VCaP (cell line): ENCODE results near the gene NYNRIN.
A peak's percentile ranks its signal among the peaks of the same experiment; 100 is the strongest.

ENCODE experiments used
- H3K27ac ChIP-seq: fragments of 450-650 bp; 2 replicates; pipeline ENCODE4 v1.5.1; 2017
- TF ChIP-seq, protein P1 (sequence below): fragments of 450-650 bp; conservative IDR thresholded peaks from 2 replicates; pipeline ENCODE4 v1.5.1; 2017; ENCODE audit warnings: mild to moderate bottlenecking, moderate library complexity

Gene NYNRIN

DNA sequence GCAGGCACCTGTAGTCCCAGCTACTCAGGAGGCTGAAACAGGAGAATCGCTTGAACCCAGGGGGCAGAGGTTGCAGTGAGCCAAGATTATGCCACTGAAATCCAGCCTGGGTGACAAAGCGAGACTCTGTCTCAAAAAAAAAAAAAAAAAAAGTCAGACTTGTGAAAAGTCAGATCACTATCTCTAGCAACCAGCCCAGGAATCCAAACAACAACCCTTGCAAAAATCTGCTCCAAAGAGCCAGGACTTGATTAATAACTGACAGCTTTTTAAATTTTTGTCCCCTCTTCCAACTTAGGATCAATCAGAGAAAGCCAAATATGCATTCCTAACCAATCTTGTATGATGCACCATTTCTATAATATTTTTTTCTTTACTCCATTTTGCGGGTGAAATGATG, 38.5 kb upstream of the NYNRIN start:
- no peak overlapping the region for H3K27ac ChIP-seq
- TF ChIP-seq, protein P1, sequence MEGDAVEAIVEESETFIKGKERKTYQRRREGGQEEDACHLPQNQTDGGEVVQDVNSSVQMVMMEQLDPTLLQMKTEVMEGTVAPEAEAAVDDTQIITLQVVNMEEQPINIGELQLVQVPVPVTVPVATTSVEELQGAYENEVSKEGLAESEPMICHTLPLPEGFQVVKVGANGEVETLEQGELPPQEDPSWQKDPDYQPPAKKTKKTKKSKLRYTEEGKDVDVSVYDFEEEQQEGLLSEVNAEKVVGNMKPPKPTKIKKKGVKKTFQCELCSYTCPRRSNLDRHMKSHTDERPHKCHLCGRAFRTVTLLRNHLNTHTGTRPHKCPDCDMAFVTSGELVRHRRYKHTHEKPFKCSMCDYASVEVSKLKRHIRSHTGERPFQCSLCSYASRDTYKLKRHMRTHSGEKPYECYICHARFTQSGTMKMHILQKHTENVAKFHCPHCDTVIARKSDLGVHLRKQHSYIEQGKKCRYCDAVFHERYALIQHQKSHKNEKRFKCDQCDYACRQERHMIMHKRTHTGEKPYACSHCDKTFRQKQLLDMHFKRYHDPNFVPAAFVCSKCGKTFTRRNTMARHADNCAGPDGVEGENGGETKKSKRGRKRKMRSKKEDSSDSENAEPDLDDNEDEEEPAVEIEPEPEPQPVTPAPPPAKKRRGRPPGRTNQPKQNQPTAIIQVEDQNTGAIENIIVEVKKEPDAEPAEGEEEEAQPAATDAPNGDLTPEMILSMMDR: no peak

DNA sequence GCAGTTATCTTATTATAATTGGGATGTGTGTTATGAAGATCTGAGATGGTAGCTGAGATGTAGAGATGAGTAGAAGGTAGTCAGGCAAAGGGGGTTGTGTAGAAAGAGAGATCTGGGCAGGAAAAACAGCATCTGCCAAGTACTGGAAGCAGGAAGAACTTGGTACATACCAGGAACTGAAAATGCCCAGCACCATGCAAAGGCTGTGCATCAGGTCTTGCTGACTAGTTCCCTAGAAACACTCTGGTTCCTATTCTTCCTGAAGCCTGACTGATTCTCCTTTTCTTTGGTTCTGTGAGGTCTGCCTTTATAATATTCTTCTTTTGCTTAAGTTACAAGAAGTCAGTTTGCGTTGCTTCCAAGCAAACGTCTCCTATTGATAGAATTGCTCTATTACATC, 37.5 kb upstream of the NYNRIN start:
- H3K27ac ChIP-seq: no peak overlapping the region
- TF ChIP-seq, protein P1: no peak

DNA sequence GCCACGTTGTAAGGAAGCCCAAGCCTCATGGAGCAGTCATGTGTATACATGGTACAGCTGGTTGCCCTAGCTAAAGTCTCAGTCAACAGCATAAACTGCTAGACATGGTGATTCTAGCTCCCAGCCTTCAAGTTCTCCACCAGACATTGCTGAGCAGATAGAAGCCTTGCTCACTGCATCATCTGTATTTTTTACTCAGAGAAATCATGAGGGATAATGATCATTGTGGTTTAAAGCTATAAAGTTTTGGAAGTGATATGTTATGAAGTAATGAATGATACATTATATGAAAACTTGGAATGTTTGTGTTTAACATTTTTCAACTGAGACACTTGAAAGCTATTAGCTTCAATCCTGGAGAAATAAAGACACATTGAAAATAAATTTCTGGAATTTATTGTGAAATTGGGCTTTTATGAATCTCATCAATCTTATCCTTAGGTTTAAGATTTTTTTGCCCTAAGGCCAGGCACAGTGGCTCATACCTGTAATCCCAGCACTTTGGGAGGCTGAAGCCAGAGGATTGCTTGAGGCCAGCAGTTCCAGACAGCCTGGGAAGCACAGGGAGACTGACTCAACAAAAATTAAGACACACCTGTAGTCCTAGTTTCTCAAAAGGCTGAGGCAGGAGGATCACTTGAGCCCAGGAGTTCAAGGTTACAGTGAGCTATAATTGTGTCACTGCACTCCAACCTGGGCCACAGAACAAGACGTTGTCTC, 36.4 kb upstream of the NYNRIN start:
- H3K27ac ChIP-seq: no peak overlapping the region
- TF ChIP-seq, protein P1: no peak

DNA sequence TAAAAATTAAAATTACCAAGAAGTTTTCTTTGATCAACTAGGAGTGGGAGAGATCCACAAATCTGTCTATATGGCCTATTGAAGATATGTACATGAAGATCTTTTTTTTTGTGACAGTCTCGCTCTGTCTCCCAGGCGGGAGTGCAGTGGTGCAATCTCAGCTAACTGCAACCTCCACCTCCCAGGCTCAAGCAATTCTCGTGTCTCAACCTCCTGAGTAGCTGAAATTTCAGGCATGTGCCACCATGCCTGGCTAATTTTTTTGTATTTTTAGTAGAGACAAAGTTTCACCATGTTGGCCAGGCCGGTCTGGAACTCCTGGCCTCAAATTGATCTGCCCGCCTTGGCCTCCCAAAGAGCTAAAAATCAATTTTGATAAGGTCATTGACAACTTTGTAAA, 35.4 kb upstream of the NYNRIN start:
- no peak overlapping the region for H3K27ac ChIP-seq
- TF ChIP-seq, protein P1: no peak

DNA sequence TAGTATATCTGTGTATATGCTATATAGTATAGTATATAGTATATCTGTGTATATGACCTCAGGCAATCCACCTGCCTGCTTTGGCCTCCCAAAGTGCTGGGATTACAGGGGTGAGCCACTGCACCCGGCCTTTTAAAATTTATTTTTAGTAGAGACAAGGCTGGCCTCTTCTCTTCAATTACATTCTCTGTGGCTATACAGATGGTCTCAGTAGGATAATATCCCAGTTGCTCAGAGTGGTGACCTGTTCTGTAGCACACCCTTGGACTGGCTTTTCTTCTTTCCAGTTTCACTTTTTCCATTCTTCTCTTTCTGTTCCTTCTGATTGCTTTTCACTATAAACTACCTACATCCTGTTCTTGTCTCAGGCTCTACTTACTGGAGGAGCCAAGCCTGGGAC, 34.0 kb upstream of the NYNRIN start:
- peak overlapping the region; percentile 91 for H3K27ac ChIP-seq
- TF ChIP-seq, protein P1: no peak

DNA sequence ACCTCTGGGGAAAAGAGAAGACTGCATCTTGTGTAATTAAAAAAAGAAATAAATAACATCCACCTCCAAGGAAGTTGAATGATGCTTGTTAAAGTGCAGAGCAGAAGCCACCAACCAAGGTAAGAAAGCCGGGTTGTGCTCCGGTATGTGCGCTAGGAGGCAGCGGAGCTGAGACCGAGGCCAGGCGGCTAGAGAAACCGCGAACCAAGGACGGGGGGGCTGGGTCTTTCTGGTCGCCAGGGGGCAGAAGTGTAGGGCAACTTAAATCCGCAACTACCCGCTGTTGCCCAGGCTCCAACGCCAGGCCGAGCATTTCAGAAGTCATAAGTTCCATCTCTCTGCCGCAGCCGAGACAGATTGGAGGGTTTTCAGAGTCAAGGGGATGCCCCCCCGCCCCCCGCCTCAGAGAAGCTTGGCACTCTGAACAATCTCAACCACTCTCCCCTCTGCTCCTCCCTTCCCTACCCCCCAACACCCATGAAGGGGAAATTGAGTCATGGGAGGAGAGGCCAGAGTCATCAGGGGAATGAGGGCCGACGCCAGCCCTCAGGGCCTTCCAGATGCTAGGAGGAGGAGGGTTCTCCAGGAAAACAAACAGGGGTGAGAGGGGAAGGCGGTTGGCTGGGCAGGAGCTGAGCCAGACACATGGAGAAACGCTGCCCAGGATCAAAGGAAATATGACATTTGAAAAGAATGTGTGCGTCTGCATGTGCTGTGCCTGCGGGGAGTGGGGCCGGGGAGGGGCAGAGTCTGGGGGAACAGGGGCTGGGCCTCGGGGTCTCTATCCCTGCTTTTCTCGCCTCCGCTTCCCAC, 33.0 kb upstream of the NYNRIN start:
- H3K27ac ChIP-seq: peak overlapping the region; percentile 91

DNA sequence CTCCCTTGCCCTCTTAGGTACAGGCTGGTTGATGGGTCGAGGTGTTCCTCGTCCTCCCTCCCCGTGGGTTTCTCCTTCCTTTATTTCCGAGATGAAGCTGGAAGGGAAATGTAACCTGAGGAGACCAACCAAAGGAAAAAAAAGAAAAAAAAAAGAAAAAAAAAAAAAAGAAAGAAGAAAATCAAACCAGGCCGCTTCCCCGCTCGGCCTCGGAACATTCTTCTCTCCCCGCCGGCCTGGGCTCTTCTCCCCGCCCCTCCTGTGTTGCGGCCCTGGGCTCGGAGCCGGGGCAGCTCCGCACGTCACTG, 32.4 kb upstream of the NYNRIN start:
- H3K27ac ChIP-seq: peak overlapping the region; percentile 91

More for the DNA sequence above, 33.0 kb upstream of the NYNRIN start:
- TF ChIP-seq, protein P1: peak; percentile 74

More for the DNA sequence above, 32.4 kb upstream of the NYNRIN start:
- TF ChIP-seq, protein P1: no peak
